ENCODE results near the gene OR4B1. TPM values are rescaled to one million over a fixed set of nuclear protein-coding genes. Genes with fewer than 3 reads are reported as not detected.

Gene OR4B1
- total and polyA plus RNA-seq, 2 experiments from 2014 or later = not detected

- TF ChIP-seq, protein P1, sequence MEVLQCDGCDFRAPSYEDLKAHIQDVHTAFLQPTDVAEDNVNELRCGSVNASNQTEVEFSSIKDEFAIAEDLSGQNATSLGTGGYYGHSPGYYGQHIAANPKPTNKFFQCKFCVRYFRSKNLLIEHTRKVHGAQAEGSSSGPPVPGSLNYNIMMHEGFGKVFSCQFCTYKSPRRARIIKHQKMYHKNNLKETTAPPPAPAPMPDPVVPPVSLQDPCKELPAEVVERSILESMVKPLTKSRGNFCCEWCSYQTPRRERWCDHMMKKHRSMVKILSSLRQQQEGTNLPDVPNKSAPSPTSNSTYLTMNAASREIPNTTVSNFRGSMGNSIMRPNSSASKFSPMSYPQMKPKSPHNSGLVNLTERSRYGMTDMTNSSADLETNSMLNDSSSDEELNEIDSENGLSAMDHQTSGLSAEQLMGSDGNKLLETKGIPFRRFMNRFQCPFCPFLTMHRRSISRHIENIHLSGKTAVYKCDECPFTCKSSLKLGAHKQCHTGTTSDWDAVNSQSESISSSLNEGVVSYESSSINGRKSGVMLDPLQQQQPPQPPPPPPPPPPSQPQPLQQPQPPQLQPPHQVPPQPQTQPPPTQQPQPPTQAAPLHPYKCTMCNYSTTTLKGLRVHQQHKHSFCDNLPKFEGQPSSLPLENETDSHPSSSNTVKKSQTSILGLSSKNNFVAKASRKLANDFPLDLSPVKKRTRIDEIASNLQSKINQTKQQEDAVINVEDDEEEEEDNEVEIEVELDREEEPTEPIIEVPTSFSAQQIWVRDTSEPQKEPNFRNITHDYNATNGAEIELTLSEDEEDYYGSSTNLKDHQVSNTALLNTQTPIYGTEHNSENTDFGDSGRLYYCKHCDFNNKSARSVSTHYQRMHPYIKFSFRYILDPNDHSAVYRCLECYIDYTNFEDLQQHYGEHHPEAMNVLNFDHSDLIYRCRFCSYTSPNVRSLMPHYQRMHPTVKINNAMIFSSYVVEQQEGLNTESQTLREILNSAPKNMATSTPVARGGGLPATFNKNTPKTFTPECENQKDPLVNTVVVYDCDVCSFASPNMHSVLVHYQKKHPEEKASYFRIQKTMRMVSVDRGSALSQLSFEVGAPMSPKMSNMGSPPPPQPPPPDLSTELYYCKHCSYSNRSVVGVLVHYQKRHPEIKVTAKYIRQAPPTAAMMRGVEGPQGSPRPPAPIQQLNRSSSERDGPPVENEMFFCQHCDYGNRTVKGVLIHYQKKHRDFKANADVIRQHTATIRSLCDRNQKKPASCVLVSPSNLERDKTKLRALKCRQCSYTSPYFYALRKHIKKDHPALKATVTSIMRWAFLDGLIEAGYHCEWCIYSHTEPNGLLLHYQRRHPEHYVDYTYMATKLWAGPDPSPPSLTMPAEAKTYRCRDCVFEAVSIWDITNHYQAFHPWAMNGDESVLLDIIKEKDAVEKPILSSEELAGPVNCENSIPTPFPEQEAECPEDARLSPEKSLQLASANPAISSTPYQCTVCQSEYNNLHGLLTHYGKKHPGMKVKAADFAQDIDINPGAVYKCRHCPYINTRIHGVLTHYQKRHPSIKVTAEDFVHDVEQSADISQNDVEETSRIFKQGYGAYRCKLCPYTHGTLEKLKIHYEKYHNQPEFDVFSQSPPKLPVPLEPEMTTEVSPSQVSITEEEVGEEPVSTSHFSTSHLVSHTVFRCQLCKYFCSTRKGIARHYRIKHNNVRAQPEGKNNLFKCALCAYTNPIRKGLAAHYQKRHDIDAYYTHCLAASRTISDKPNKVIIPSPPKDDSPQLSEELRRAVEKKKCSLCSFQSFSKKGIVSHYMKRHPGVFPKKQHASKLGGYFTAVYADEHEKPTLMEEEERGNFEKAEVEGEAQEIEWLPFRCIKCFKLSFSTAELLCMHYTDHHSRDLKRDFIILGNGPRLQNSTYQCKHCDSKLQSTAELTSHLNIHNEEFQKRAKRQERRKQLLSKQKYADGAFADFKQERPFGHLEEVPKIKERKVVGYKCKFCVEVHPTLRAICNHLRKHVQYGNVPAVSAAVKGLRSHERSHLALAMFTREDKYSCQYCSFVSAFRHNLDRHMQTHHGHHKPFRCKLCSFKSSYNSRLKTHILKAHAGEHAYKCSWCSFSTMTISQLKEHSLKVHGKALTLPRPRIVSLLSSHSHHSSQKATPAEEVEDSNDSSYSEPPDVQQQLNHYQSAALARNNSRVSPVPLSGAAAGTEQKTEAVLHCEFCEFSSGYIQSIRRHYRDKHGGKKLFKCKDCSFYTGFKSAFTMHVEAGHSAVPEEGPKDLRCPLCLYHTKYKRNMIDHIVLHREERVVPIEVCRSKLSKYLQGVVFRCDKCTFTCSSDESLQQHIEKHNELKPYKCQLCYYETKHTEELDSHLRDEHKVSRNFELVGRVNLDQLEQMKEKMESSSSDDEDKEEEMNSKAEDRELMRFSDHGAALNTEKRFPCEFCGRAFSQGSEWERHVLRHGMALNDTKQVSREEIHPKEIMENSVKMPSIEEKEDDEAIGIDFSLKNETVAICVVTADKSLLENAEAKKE (CRISPR knock-in tag; IDR thresholded peaks at IDR 0.05) = no peak
Measured at GRCh38 chr11:48248902-48249301, 32.3 kb downstream of the OR4B1 start (continued).

DNA sequence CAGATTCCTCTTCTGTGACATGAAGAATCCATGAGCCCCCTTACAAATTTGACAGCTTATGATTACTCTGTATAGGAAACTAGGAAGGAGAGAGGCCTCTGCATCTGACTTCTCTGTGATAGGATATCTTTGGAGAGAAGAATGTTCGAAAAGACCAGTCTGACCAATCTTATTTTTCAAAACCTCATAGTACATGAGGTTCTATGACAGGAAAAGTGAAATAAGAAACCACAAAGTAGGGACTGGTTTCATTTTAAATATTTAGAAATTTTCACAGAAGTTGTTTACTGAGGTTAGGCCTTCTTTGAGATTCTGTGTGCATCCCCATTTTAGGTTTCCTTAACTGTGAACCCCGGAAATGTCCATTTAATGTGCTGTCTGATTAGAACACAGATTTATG, 45.0 kb downstream of the OR4B1 start:
- peaks cover 90% of the 10 kb centered on the region for H3K9me3 Mint-ChIP-seq
- H3K79me2 ChIP-seq (replicated peaks; ENCODE audit: insufficient read depth) = no peaks in the 10 kb centered on the region
- H3K27ac Mint-ChIP-seq = no peak overlapping the region
- H2AFZ ChIP-seq = no peak overlapping the region
- H3K36me3 Mint-ChIP-seq (ENCODE audit: low read depth) = peaks cover 25% of the 10 kb centered on the region
- DNase-seq (ENCODE audit: low spot score) (no peak), ATAC-seq (no peak)
- H3K27me3 ChIP-seq (ENCODE audit: insufficient read depth) = no peaks in the 10 kb centered on the region
- no peak overlapping the region for H3K4me2 ChIP-seq
- no peak overlapping the region for H3K27ac ChIP-seq (ENCODE audit: low read depth)
- no peaks in the 10 kb centered on the region for H3K9me2 ChIP-seq (ENCODE audit: insufficient read depth)
- H3F3A ChIP-seq (replicated peaks; ENCODE audit: low read depth) = no peaks in the 10 kb centered on the region
- no peaks in the 10 kb centered on the region for H4K20me1 ChIP-seq (replicated peaks; ENCODE audit: insufficient read depth)
- no peaks in the 10 kb centered on the region for H3K4me1 Mint-ChIP-seq
- H3K4me3 ChIP-seq = no peak overlapping the region
- H3K36me3 ChIP-seq (ENCODE audit: insufficient read depth) = no peaks in the 10 kb centered on the region; the same call in 1 of the 2 replicates
- H3K27me3 Mint-ChIP-seq (ENCODE audit: insufficient read depth, low read depth, poor library complexity) = peaks cover 4% of the 10 kb centered on the region
- no peaks in the 10 kb centered on the region for H3K4me1 ChIP-seq (ENCODE audit: insufficient read depth)
- H3K4me3 Mint-ChIP-seq = no peak overlapping the region
- TF ChIP-seq ZNF114 (CRISPR knock-in tag; IDR thresholded peaks at IDR 0.05) = no peak
- TF ChIP-seq CTCF (conservative IDR thresholded peaks at IDR 0.05; ENCODE audit: low read depth in 2 of 2) = no peak
- TF ChIP-seq, protein P1 (CRISPR knock-in tag; IDR thresholded peaks at IDR 0.05) = no peak
- TF ChIP-seq POLR2AphosphoS5 (IDR thresholded peaks at IDR 0.05; ENCODE audit: low read depth) = no peak
- no peak for TF ChIP-seq ZNF331 (CRISPR knock-in tag; IDR thresholded peaks at IDR 0.05; ENCODE audit: low read depth)
- no peak for TF ChIP-seq EZH2 (IDR thresholded peaks at IDR 0.05; ENCODE audit: low read depth, unreplicated experiment)
